Iris pigment epithelial cell (primary cell): ENCODE data around the gene RESF1.

Experiments used
- DNase-seq: peaks from one replicate; pipeline ENCODE4 v3.0.0-alpha.2; 2011; ENCODE audit warnings: low read depth

Gene RESF1

DNA sequence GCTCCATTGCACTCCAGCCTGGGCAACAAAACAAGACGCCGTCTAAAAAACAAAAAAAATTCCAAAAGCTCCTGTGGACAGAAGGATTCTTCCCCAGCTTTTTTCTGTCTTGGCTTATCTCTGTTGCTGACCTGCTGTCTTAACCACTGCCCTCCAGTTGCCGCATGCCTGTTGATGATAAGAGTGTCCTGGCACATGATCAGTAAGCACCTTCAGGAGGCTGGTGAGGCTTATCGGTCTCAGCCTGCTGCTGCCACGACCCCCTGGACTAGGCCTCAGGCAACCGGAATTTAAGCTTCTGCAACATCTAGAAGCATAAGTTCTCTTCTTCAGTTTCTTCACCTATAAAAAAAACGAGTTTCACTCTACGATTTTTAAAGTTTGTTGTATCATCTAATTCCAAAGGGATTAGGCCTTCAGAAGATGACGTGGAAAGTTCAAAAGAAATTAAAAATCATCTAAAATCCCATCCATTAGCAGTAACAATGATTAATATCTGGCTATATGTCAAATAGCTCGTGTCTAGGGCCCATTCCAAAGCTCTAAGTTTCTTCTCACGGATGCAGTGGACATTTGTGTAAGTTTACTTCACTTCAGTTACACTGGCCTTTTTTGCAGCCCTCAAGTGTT lies 46.4 kb downstream of the RESF1 start:
- DNase-seq: peak; percentile 20
